Osteoblast (primary cell): ENCODE measurements around the gene CCER1. TPM values are rescaled to one million over a fixed set of nuclear protein-coding genes. Genes with fewer than 3 reads are reported as not detected.
A peak's percentile ranks its signal among the peaks of the same experiment; 100 is the strongest.

ENCODE experiments used
- DNase-seq: peaks from one replicate; pipeline ENCODE4 v3.0.0; 2011; ENCODE audit warnings: low spot score, mixed read lengths; ENCODE audit not compliant: insufficient read length; ENCODE audit errors: missing footprints
- H2AFZ ChIP-seq: 2 replicates; pipeline ENCODE4 v1.6.0; 2011; ENCODE audit warnings: mild to moderate bottlenecking, low read length
- H3K27ac ChIP-seq: 2 replicates; pipeline ENCODE4 v1.5.1; 2011; ENCODE audit warnings: mild to moderate bottlenecking, low read depth, low read length, moderate library complexity
- H3K27me3 ChIP-seq: 2 replicates; pipeline ENCODE4 v1.6.0; 2012; ENCODE audit warnings: mild to moderate bottlenecking, control low read depth, inconsistent platforms, low read length, moderate library complexity; ENCODE audit not compliant: insufficient read depth
- H3K36me3 ChIP-seq: 2 replicates; pipeline ENCODE4 v1.5.1; 2011; ENCODE audit warnings: mild to moderate bottlenecking, low read length, control low read depth, moderate library complexity; ENCODE audit not compliant: insufficient read depth
- H3K4me1 ChIP-seq: 2 replicates; pipeline ENCODE4 v1.5.1; 2011; ENCODE audit warnings: mild to moderate bottlenecking, low read length, control low read depth, moderate library complexity; ENCODE audit not compliant: insufficient read depth
- H3K4me2 ChIP-seq: 2 replicates; pipeline ENCODE4 v1.6.0; 2011; ENCODE audit warnings: mild to moderate bottlenecking, low read length; ENCODE audit not compliant: insufficient read depth
- H3K4me3 ChIP-seq: fragments of 200-600 bp; sonication (generic); 3 replicates; pipeline ENCODE4 v1.5.1; 2012; ENCODE audit warnings: mild to moderate bottlenecking, low read length, inconsistent platforms; ENCODE audit not compliant: insufficient read depth
- H3K79me2 ChIP-seq: 2 replicates; pipeline ENCODE4 v1.6.0; 2012; ENCODE audit warnings: mild to moderate bottlenecking, low read length, control low read depth, inconsistent platforms; ENCODE audit not compliant: insufficient read depth
- H3K9me3 ChIP-seq: 2 replicates; pipeline ENCODE4 v1.5.1; 2011; ENCODE audit warnings: low read depth, low read length, control low read depth
- H4K20me1 ChIP-seq: 2 replicates; pipeline ENCODE4 v1.6.0; 2012; ENCODE audit warnings: mild to moderate bottlenecking, low read length, control low read depth; ENCODE audit not compliant: insufficient read depth
- total RNA-seq: library from RNA; depleted of rRNA; stranded (reverse); fragments of >200 nt; gene quantifications from 2 replicates; pipeline ENCODE4 v1.2.3, GENCODE V29; 2012
- TF ChIP-seq, protein P1 (sequence below): IDR thresholded peaks from 2 replicates; pipeline ENCODE4 v1.5.1; 2011; ENCODE audit warnings: mild to moderate bottlenecking, low read depth, low read length, moderate library complexity; ENCODE audit errors: extremely low read depth

Gene CCER1, protein sequence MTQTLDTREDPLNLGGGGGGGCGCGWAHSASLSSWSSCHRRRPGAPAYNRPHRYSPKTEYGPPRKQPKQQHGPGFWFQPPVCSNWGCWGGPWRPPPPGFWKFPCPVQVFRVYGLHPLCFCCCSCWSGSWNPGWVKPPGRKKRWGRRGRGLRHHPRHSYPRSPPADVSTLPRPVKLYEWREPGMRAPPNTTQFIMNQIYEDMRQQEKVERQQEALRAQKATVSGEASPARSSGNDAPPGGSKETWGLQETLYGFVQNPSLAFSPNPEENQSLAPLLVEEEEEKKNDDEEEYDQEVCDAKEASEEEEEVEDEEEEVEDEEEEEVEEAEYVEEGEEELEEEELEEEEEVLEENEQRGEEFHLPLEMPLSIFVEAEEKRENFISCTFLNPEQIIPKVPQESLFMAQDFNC
- not detected in 2 replicates for total RNA-seq

DNA sequence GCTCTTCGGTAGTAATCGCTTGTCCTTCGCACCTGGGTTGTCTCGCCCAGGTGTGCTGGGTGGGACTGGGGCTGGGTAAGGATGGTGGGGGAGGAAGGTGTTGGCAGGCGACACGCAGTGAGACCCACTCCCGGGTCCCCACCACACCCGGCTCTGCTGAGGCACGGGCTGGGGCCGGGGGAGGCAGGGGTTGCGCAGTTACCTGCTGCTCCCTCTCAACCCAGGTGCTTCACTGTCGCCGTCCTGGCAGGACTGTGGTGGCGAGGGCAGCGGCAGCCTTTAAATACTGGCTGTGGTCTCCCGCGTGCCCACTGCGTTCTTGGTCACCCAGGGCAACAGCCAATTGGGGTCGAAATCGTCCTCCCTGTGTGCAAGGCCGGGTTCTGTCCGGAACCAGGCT is at the start of gene CCER1:
TSS of gene CCER1 (minus strand) at position 256 of the 400 bp plus-strand sequence. CDS start 434 bp downstream, outside the sequence.
- no peak within 1 kb of the TSS for H3K4me3 ChIP-seq
- H3K4me2 ChIP-seq, result no peak within 1 kb of the TSS
- no peaks in the 10 kb centered on the region for H3K27me3 ChIP-seq
- H3K4me1 ChIP-seq, result no peaks in the 10 kb centered on the region
- H3K79me2 ChIP-seq, result no peaks in the 10 kb centered on the region
- no peaks in the 10 kb centered on the region for H3K36me3 ChIP-seq
- TF ChIP-seq, protein P1, sequence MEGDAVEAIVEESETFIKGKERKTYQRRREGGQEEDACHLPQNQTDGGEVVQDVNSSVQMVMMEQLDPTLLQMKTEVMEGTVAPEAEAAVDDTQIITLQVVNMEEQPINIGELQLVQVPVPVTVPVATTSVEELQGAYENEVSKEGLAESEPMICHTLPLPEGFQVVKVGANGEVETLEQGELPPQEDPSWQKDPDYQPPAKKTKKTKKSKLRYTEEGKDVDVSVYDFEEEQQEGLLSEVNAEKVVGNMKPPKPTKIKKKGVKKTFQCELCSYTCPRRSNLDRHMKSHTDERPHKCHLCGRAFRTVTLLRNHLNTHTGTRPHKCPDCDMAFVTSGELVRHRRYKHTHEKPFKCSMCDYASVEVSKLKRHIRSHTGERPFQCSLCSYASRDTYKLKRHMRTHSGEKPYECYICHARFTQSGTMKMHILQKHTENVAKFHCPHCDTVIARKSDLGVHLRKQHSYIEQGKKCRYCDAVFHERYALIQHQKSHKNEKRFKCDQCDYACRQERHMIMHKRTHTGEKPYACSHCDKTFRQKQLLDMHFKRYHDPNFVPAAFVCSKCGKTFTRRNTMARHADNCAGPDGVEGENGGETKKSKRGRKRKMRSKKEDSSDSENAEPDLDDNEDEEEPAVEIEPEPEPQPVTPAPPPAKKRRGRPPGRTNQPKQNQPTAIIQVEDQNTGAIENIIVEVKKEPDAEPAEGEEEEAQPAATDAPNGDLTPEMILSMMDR, result no peak
- no peaks in the 10 kb centered on the region for H3K9me3 ChIP-seq
- DNase-seq, result no peak
- H4K20me1 ChIP-seq, result no peaks in the 10 kb centered on the region
- H2AFZ ChIP-seq, result no peak within 1 kb of the TSS
- no peak within 1 kb of the TSS for H3K27ac ChIP-seq

DNA sequence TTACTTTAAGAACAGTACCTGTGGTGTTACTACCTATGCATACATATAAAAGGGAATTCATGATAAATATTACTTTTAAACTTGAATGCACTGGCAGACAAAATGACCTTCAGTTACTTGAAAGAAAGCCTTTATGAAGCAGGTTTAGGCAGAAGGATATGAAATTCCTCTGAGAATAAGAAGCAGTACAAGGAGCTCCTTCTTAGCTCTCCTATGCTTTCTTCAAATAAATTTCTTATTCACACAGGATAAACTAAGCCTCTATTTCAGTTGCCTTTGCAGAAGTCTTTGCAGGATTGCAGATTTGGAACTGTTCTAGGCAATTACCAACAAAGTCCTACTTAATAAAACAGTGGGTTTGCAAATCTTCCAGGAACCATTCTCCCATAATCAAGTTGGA is 48.8 kb upstream of the CCER1 start:
- Histone ChIP-seq H4K20me1 (no peaks in the 10 kb centered on the region), H2AFZ (no peak overlapping the region), H3K4me1 (peaks cover 2% of the 10 kb centered on the region), H3K27ac (no peak overlapping the region), H3K4me2 (no peak overlapping the region), H3K4me3 (no peak overlapping the region), H3K79me2 (no peaks in the 10 kb centered on the region), H3K9me3 (no peaks in the 10 kb centered on the region), H3K36me3 (no peaks in the 10 kb centered on the region), H3K27me3 (no peaks in the 10 kb centered on the region)
- TF ChIP-seq, protein P1, result no peak
- DNase-seq, result no peak

DNA sequence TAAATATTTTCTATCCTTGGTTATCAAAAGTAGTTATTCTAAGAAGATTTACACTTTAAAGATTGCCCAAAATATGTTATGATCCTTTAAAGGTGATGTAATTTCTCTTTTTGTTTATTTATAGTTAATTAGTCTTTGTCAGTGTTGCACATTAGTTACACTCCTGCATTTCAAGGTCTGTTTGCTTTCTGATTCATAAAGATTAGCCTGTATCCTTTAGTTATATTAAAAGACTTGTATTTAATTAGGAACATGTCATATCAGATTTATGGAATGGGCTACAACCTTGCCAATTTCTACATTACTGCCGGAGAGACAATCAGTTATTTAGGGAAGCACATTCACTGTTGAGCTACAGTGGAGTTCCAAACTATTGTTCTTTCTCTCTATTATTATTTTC is 46.3 kb upstream of the CCER1 start:
- Histone ChIP-seq H3K36me3 (no peaks in the 10 kb centered on the region), H3K4me2 (no peak overlapping the region), H3K27ac (no peak overlapping the region), H4K20me1 (no peaks in the 10 kb centered on the region), H3K27me3 (no peaks in the 10 kb centered on the region), H3K4me3 (no peak overlapping the region), H3K4me1 (peaks cover 2% of the 10 kb centered on the region), H2AFZ (no peak overlapping the region), H3K9me3 (no peaks in the 10 kb centered on the region), H3K79me2 (no peaks in the 10 kb centered on the region)
- TF ChIP-seq, protein P1, result no peak
- no peak for DNase-seq

DNA sequence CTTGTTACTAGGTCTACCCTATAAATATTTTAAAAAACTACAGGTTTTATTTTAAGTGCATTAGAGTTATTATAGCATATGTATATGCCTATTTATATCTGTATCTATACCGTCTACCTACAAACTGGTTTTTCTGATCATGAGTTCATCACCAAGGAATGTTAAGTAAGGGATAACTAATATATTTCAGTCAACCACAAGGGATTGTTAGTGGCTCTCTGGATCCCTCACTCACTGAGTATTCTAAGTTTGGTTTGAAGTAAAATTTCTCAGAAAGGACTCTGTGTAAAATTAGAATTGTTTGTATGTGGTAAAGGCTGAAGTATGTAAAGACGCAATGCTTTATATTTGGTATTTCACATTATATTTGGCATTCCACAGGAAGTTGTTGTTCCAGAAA is 45.0 kb upstream of the CCER1 start:
- H3K36me3 ChIP-seq, result no peaks in the 10 kb centered on the region
- DNase-seq, result no peak
- no peak overlapping the region for H3K4me2 ChIP-seq
- no peaks in the 10 kb centered on the region for H3K79me2 ChIP-seq
- H3K27ac ChIP-seq, result no peak overlapping the region
- H3K4me3 ChIP-seq, result no peak overlapping the region
- H2AFZ ChIP-seq, result peak overlapping the region; percentile 46
- H3K4me1 ChIP-seq, result peaks cover 2% of the 10 kb centered on the region
- TF ChIP-seq, protein P1, result no peak
- no peaks in the 10 kb centered on the region for H3K9me3 ChIP-seq
- H3K27me3 ChIP-seq, result no peaks in the 10 kb centered on the region
- no peaks in the 10 kb centered on the region for H4K20me1 ChIP-seq
